Measurements from ENCODE around the gene MAP1B. TPM values are rescaled to one million over a fixed set of nuclear protein-coding genes. Genes with fewer than 3 reads are reported as not detected.

MAP1B gene
- total RNA-seq (2021) (159 and 163 TPM in 2 replicates), Bru-seq, nascent RNA (percentile 97 among the genes with signal in this experiment), BruChase-seq, experiment 1, labeled RNA remaining after a 2-hour chase (percentile 97 among the genes with signal in this experiment), BruChase-seq, experiment 2, labeled RNA remaining after a 6-hour chase (percentile 98 among the genes with signal in this experiment)
- long read RNA-seq, full-length matches to known transcripts = 1 of 21 reads
- long read RNA-seq, partial matches to known transcripts = 10 of 21 reads
- long read RNA-seq, other reads (novel, unspliced or antisense) = 10 of 21 reads

DNA sequence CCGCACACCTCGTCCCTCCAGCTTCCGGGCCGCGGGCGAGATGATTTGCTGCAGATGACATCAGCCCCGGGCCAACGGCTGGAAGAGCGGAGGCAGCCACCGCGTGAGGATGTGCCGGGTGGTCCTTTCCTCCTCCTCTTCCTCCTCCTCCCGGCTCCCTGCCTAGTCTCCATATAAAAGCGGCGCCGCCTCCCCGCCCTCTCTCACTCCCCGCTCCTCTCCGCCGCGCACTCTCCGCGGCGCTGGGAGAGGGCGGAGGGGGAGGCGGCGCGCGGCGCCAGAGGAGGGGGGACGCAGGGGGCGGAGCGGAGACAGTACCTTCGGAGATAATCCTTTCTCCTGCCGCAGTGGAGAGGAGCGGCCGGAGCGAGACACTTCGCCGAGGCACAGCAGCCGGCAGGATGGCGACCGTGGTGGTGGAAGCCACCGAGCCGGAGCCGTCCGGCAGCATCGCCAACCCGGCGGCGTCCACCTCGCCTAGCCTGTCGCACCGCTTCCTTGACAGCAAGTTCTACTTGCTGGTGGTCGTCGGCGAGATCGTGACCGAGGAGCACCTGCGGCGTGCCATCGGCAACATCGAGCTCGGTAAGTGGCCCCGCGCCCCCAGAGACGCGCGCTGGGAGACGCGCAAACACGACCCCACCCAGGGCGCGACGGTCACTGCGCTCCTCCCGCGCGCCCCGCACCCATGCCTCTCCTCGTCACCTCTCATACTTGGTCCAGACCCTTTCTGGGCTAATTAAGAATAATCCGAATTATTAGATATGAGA, at the start of gene MAP1B:
TSS of gene MAP1B (plus strand) at position 345 of the 770 bp plus-strand sequence. CDS start at position 402, 57 bp downstream.
- H3K9me3 ChIP-seq (ENCODE audit: insufficient read depth, low read depth) = no peaks in the 10 kb centered on the region; the same call in none of the 2 replicates
- peaks cover 22% of the 10 kb centered on the region for H3K4me1 ChIP-seq (replicated peaks; ENCODE audit: insufficient read depth)
- POLR2A ChIA-PET (ENCODE audit: unreplicated experiment) = interaction anchor here (0.6 to 0.7 kb wide), 3 partner anchors 12 to 581 kb away, joined by 3 to 4 read pairs (median 4); no protein-coding TSS in a partner anchor
- CTCF ChIA-PET = interaction anchor here (0.8 to 1.0 kb wide), 2 partner anchors 40 to 169 kb away, joined by 3 to 4 read pairs; no protein-coding TSS in a partner anchor
- TF ChIP-seq, protein P1, sequence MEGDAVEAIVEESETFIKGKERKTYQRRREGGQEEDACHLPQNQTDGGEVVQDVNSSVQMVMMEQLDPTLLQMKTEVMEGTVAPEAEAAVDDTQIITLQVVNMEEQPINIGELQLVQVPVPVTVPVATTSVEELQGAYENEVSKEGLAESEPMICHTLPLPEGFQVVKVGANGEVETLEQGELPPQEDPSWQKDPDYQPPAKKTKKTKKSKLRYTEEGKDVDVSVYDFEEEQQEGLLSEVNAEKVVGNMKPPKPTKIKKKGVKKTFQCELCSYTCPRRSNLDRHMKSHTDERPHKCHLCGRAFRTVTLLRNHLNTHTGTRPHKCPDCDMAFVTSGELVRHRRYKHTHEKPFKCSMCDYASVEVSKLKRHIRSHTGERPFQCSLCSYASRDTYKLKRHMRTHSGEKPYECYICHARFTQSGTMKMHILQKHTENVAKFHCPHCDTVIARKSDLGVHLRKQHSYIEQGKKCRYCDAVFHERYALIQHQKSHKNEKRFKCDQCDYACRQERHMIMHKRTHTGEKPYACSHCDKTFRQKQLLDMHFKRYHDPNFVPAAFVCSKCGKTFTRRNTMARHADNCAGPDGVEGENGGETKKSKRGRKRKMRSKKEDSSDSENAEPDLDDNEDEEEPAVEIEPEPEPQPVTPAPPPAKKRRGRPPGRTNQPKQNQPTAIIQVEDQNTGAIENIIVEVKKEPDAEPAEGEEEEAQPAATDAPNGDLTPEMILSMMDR (conservative IDR thresholded peaks at IDR 0.05) = no peak
- no peak for TF ChIP-seq EZH2 (IDR thresholded peaks at IDR 0.05; ENCODE audit: low read depth)
- BruUV-seq (replicated peaks) = no TSS peak
- H3K27ac ChIP-seq = peak within 1 kb of the TSS; percentile 69
- H3K4me3 ChIP-seq = peak within 1 kb of the TSS; percentile 100
- peaks cover 14% of the 10 kb centered on the region for H3F3A ChIP-seq (ENCODE audit: insufficient read depth, low read depth)
- DNase-seq = peak; percentile 47 to 64
- H3K9me2 ChIP-seq (ENCODE audit: insufficient read depth) = no peaks in the 10 kb centered on the region
- no peaks in the 10 kb centered on the region for H3K27me3 ChIP-seq (ENCODE audit: insufficient read depth, low read depth)
- peaks cover 48% of the 10 kb centered on the region for H3K79me2 ChIP-seq (ENCODE audit: low read depth)
- intact Hi-C loops (cut with micrococcal nuclease; ENCODE audit: unreplicated experiment) = no loop called here
- peak within 1 kb of the TSS; percentile 86 for H2AFZ ChIP-seq
- peak within 1 kb of the TSS; percentile 81 for H3K4me2 ChIP-seq
- peaks cover 5% of the 10 kb centered on the region; the same call in 1 of the 2 replicates for H3K36me3 ChIP-seq (ENCODE audit: low read depth)
- H4K20me1 ChIP-seq (ENCODE audit: insufficient read depth) = peaks cover 32% of the 10 kb centered on the region

DNA sequence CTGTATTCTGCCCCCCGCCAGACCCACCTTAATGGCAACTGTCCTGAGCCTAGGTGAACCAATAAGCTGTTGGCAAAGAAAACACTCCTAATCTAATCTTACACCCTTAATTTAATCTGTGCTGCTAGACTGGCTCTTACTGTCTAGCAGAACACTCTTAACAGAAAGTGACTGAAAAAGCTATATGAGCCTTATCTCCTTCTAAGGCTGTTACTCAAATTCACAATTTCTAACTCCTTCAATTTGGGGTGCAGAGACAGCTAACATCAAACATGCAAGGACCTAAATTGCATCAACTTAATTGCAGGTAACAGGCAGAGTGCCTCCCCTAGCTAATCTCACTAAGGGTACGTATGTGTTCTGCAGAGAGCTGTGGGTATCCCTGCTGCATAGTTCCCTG, 49.5 kb upstream of the MAP1B start:
- no TSS peak for BruUV-seq (replicated peaks)
- Histone ChIP-seq H3K4me3 (no peak overlapping the region), H3K27ac (no peak overlapping the region), H4K20me1 (ENCODE audit: insufficient read depth) (no peaks in the 10 kb centered on the region), H3K79me2 (ENCODE audit: low read depth) (no peaks in the 10 kb centered on the region), H3K4me2 (no peak overlapping the region), H2AFZ (no peak overlapping the region), H3K36me3 (ENCODE audit: low read depth) (no peaks in the 10 kb centered on the region), H3F3A (ENCODE audit: insufficient read depth, low read depth) (no peaks in the 10 kb centered on the region), H3K9me3 (ENCODE audit: insufficient read depth, low read depth) (no peaks in the 10 kb centered on the region), H3K9me2 (ENCODE audit: insufficient read depth) (no peaks in the 10 kb centered on the region), H3K4me1 (replicated peaks; ENCODE audit: insufficient read depth) (no peaks in the 10 kb centered on the region), H3K27me3 (ENCODE audit: insufficient read depth, low read depth) (no peaks in the 10 kb centered on the region)
- DNase-seq = no peak
- intact Hi-C loops (cut with micrococcal nuclease; ENCODE audit: unreplicated experiment) = no loop called here
- ChIA-PET POLR2A (ENCODE audit: unreplicated experiment) (interaction anchor here (0.5 to 0.7 kb wide), 2 partner anchors 256 to 329 kb away, joined by 5 to 9 read pairs; no protein-coding TSS in a partner anchor), CTCF (interaction anchor here (0.6 kb wide), 1 partner anchor 26 kb away, joined by 3 read pairs; no protein-coding TSS in a partner anchor)
- TF ChIP-seq, protein P1 (conservative IDR thresholded peaks at IDR 0.05) = no peak
- TF ChIP-seq EZH2 (IDR thresholded peaks at IDR 0.05; ENCODE audit: low read depth) = no peak

DNA sequence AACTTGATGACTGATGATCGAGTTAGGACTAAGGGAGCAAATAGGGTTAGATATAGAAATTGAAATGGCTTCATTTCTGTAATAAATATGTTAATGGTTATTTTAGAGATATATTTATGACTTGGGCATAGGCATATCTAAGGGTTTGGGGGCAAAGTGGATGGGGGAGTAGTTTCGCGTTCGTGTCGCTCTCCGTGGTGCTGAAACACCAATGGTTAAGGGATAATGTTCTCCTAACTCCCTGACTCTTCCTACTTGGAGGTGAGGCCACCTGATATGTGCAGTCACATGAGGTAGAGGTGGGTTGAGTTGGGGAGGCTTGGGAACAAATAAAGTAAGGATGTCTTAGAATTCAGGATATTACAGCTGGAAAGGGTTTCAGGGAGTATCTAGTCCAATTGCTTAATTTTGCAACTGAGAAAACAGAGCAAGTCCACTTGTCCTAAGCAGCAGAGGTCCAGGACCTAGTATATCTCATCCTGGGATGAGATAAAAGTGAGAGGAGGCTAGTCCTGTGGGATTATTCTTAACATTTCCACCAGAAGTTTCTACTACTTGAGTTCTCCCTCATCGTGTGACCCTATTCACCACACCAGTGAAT, 44.0 kb upstream of the MAP1B start:
- Histone ChIP-seq H3K27me3 (ENCODE audit: insufficient read depth, low read depth) (no peaks in the 10 kb centered on the region), H3K9me2 (ENCODE audit: insufficient read depth) (no peaks in the 10 kb centered on the region), H3K36me3 (ENCODE audit: low read depth) (no peaks in the 10 kb centered on the region), H3F3A (ENCODE audit: insufficient read depth, low read depth) (peaks cover 29% of the 10 kb centered on the region), H3K27ac (no peak overlapping the region), H3K79me2 (ENCODE audit: low read depth) (no peaks in the 10 kb centered on the region), H3K4me2 (no peak overlapping the region), H3K4me1 (replicated peaks; ENCODE audit: insufficient read depth) (peaks cover 36% of the 10 kb centered on the region), H3K4me3 (no peak overlapping the region), H3K9me3 (ENCODE audit: insufficient read depth, low read depth) (no peaks in the 10 kb centered on the region), H2AFZ (no peak overlapping the region), H4K20me1 (ENCODE audit: insufficient read depth) (no peaks in the 10 kb centered on the region)
- no peak for DNase-seq
- POLR2A ChIA-PET (ENCODE audit: unreplicated experiment) = no interaction called here
- BruUV-seq (replicated peaks) = no TSS peak
- TF ChIP-seq, protein P1 (conservative IDR thresholded peaks at IDR 0.05) = no peak
- TF ChIP-seq EZH2 (IDR thresholded peaks at IDR 0.05; ENCODE audit: low read depth) = no peak
- intact Hi-C loops (cut with micrococcal nuclease; ENCODE audit: unreplicated experiment) = loop anchor here (10.0 kb wide), 1 partner anchor 71 kb away; no protein-coding TSS in a partner anchor
- CTCF ChIA-PET = no interaction called here
